ENCODE results near the gene RIPK1. TPM values are rescaled to one million over a fixed set of nuclear protein-coding genes. Genes with fewer than 3 reads are reported as not detected.
"Not testable (repeated sequence)": the region's sequence is repeated elsewhere in the genome, so short reads cannot be mapped to it uniquely, and the experiment has no call there.

RIPK1 gene
- total RNA-seq, 2 donors from 2014 or later = 21.9 to 23.6 TPM

GRCh38 chr6:3033652-3034051 lies 34.6 kb upstream of the RIPK1 start:
- no peak for DNase-seq
- no peak for ATAC-seq (replicated peaks in 1 of 2)
- Mint-ChIP-seq H3K27me3 (ENCODE audit: low read depth) (no peaks in the 10 kb centered on the region), H3K4me1 (ENCODE audit: low read depth) (peaks cover under 1% of the 10 kb centered on the region), H3K36me3 (ENCODE audit: insufficient read depth in 2 of 2) (no peaks in the 10 kb centered on the region), H3K4me3 (no peak overlapping the region), H3K27ac (no peak overlapping the region), H3K9me3 (no peaks in the 10 kb centered on the region)

- Mint-ChIP-seq H3K4me3 (no peak overlapping the region), H3K27me3 (ENCODE audit: low read depth) (no peaks in the 10 kb centered on the region), H3K9me3 (no peaks in the 10 kb centered on the region), H3K36me3 (ENCODE audit: insufficient read depth in 2 of 2) (no peaks in the 10 kb centered on the region), H3K4me1 (ENCODE audit: low read depth) (no peaks in the 10 kb centered on the region), H3K27ac (no peak overlapping the region)
- ATAC-seq (replicated peaks in 1 of 2) (no peak), DNase-seq (no peak)
Observed at GRCh38 chr6:3035397-3035796, 32.9 kb upstream of the RIPK1 start.

GRCh38 chr6:3036861-3037637 lies 31.2 kb upstream of the RIPK1 start:
- no peak overlapping the region for H3K27ac Mint-ChIP-seq
- ATAC-seq (replicated peaks in 1 of 2) = no peak

GRCh38 chr6:3037638-3038365 lies 30.5 kb upstream of the RIPK1 start:
- DNase-seq = no peak
- no peak for ATAC-seq (replicated peaks in 1 of 2)
- Mint-ChIP-seq H3K4me1 (ENCODE audit: low read depth) (no peaks in the 10 kb centered on the region), H3K27me3 (ENCODE audit: low read depth) (no peaks in the 10 kb centered on the region), H3K27ac (no peak overlapping the region), H3K9me3 (no peaks in the 10 kb centered on the region), H3K4me3 (no peak overlapping the region), H3K36me3 (ENCODE audit: insufficient read depth in 2 of 2) (no peaks in the 10 kb centered on the region)

More at GRCh38 chr6:3036861-3037637, 31.2 kb upstream of the RIPK1 start:
- Mint-ChIP-seq H3K36me3 (ENCODE audit: insufficient read depth in 2 of 2) (no peaks in the 10 kb centered on the region), H3K9me3 (no peaks in the 10 kb centered on the region), H3K27me3 (ENCODE audit: low read depth) (no peaks in the 10 kb centered on the region), H3K4me1 (ENCODE audit: low read depth) (no peaks in the 10 kb centered on the region), H3K4me3 (no peak overlapping the region)
- DNase-seq = no peak

- no peak overlapping the region for H3K27ac Mint-ChIP-seq
- ATAC-seq (replicated peaks in 1 of 2) (no peak), DNase-seq (no peak)
- H3K9me3 Mint-ChIP-seq = no peaks in the 10 kb centered on the region
- H3K36me3 Mint-ChIP-seq (ENCODE audit: insufficient read depth in 2 of 2) = no peaks in the 10 kb centered on the region
- H3K4me1 Mint-ChIP-seq (ENCODE audit: low read depth) = no peaks in the 10 kb centered on the region
- H3K4me3 Mint-ChIP-seq = no peak overlapping the region
- H3K27me3 Mint-ChIP-seq (ENCODE audit: low read depth) = no peaks in the 10 kb centered on the region
Observed at GRCh38 chr6:3039384-3039783, 28.9 kb upstream of the RIPK1 start.

- ATAC-seq (replicated peaks in 1 of 2) (no peak), DNase-seq (no peak)
- H3K4me3 Mint-ChIP-seq = no peak overlapping the region
- no peaks in the 10 kb centered on the region for H3K4me1 Mint-ChIP-seq (ENCODE audit: low read depth)
- H3K27me3 Mint-ChIP-seq (ENCODE audit: low read depth) = no peaks in the 10 kb centered on the region
- H3K36me3 Mint-ChIP-seq (ENCODE audit: insufficient read depth in 2 of 2) = no peaks in the 10 kb centered on the region
- no peak overlapping the region for H3K27ac Mint-ChIP-seq
- no peaks in the 10 kb centered on the region for H3K9me3 Mint-ChIP-seq
Observed at GRCh38 chr6:3041147-3041546, 27.1 kb upstream of the RIPK1 start.

GRCh38 chr6:3041606-3042005 lies 26.7 kb upstream of the RIPK1 start:
- Mint-ChIP-seq H3K27ac (no peak overlapping the region), H3K4me3 (no peak overlapping the region), H3K9me3 (no peaks in the 10 kb centered on the region), H3K27me3 (ENCODE audit: low read depth) (no peaks in the 10 kb centered on the region), H3K4me1 (ENCODE audit: low read depth) (peaks cover under 1% of the 10 kb centered on the region), H3K36me3 (ENCODE audit: insufficient read depth in 2 of 2) (no peaks in the 10 kb centered on the region)
- DNase-seq (no peak), ATAC-seq (replicated peaks in 1 of 2) (no peak)

GRCh38 chr6:3045369-3045768 lies 22.9 kb upstream of the RIPK1 start:
- Mint-ChIP-seq H3K4me1 (ENCODE audit: low read depth) (peaks cover 8% of the 10 kb centered on the region), H3K36me3 (ENCODE audit: insufficient read depth in 2 of 2) (no peaks in the 10 kb centered on the region), H3K9me3 (no peaks in the 10 kb centered on the region), H3K27me3 (ENCODE audit: low read depth) (no peaks in the 10 kb centered on the region), H3K27ac (no peak overlapping the region), H3K4me3 (no peak overlapping the region)
- DNase-seq (no peak), ATAC-seq (replicated peaks in 1 of 2) (no peak)

GRCh38 chr6:3045777-3046176 lies 22.5 kb upstream of the RIPK1 start:
- DNase-seq (no peak), ATAC-seq (replicated peaks in 1 of 2) (no peak)
- H3K4me3 Mint-ChIP-seq = no peak overlapping the region
- no peaks in the 10 kb centered on the region for H3K36me3 Mint-ChIP-seq (ENCODE audit: insufficient read depth in 2 of 2)
- peaks cover 8% of the 10 kb centered on the region for H3K4me1 Mint-ChIP-seq (ENCODE audit: low read depth)
- H3K27ac Mint-ChIP-seq = no peak overlapping the region
- no peaks in the 10 kb centered on the region for H3K27me3 Mint-ChIP-seq (ENCODE audit: low read depth)
- H3K9me3 Mint-ChIP-seq = no peaks in the 10 kb centered on the region

GRCh38 chr6:3046295-3046694 lies 22.0 kb upstream of the RIPK1 start:
- Mint-ChIP-seq H3K27me3 (ENCODE audit: low read depth) (no peaks in the 10 kb centered on the region), H3K4me1 (ENCODE audit: low read depth) (peaks cover 8% of the 10 kb centered on the region), H3K9me3 (no peaks in the 10 kb centered on the region), H3K36me3 (ENCODE audit: insufficient read depth in 2 of 2) (no peaks in the 10 kb centered on the region), H3K27ac (no peak overlapping the region), H3K4me3 (no peak overlapping the region)
- DNase-seq (no peak), ATAC-seq (replicated peaks in 1 of 2) (peak; percentile 34 to 77)

- not testable (repeated sequence) for H3K36me3 Mint-ChIP-seq (ENCODE audit: insufficient read depth in 2 of 2); DNase-seq; H3K27me3 Mint-ChIP-seq (ENCODE audit: low read depth); ATAC-seq (replicated peaks in 1 of 2); H3K27ac Mint-ChIP-seq; H3K4me3 Mint-ChIP-seq; H3K9me3 Mint-ChIP-seq
- H3K4me1 Mint-ChIP-seq (ENCODE audit: low read depth) = peaks cover 12% of the 10 kb centered on the region
Observed at GRCh38 chr6:3048009-3048408, 20.3 kb upstream of the RIPK1 start.

- ATAC-seq (replicated peaks in 1 of 2) (no peak), DNase-seq (no peak)
- Mint-ChIP-seq H3K4me1 (ENCODE audit: low read depth) (peaks cover 31% of the 10 kb centered on the region), H3K4me3 (peak overlapping the region; percentile 85 to 86), H3K9me3 (no peaks in the 10 kb centered on the region), H3K27ac (peak overlapping the region; percentile 29), H3K27me3 (ENCODE audit: low read depth) (no peaks in the 10 kb centered on the region), H3K36me3 (ENCODE audit: insufficient read depth in 2 of 2) (no peaks in the 10 kb centered on the region)
Observed at GRCh38 chr6:3052481-3053230, 15.6 kb upstream of the RIPK1 start.

GRCh38 chr6:3053231-3053508 lies 15.1 kb upstream of the RIPK1 start:
- Mint-ChIP-seq H3K4me1 (ENCODE audit: low read depth) (peaks cover 31% of the 10 kb centered on the region), H3K36me3 (ENCODE audit: insufficient read depth in 2 of 2) (no peaks in the 10 kb centered on the region), H3K27ac (no peak overlapping the region), H3K27me3 (ENCODE audit: low read depth) (no peaks in the 10 kb centered on the region), H3K4me3 (peak overlapping the region; percentile 85 to 86), H3K9me3 (no peaks in the 10 kb centered on the region)
- DNase-seq (no peak), ATAC-seq (replicated peaks in 1 of 2) (no peak)
